ENCODE data around the gene EVC2. TPM values are rescaled to one million over a fixed set of nuclear protein-coding genes. Genes with fewer than 3 reads are reported as not detected.

EVC2 gene
- total and polyA plus RNA-seq, 10 of the 15 experiments (the other 5 are each of a cell fraction or from before 2014, with no cell fraction given): 0.34 to 10.4 (median 5.6) TPM

- TF ChIP-seq ZNF687 (IDR thresholded peaks at IDR 0.05): no peak
- no peak for TF ChIP-seq CHD1 (IDR thresholded peaks at IDR 0.05; ENCODE audit: low read depth, low read length)
- no peak for TF ChIP-seq FOS (IDR thresholded peaks at IDR 0.05; ENCODE audit: borderline replicate concordance, extremely low read depth, insufficient read length)
- no peak for TF ChIP-seq TBL1XR1 (IDR thresholded peaks at IDR 0.05; ENCODE audit: low read depth, low read length)
- no peak for TF ChIP-seq RAD51 (IDR thresholded peaks at IDR 0.05)
These were observed 141.8 kb downstream of the EVC2 start (continued) for GRCh38 chr4:5566526-5566925.

- no peak for TF ChIP-seq CEBPB (IDR thresholded peaks at IDR 0.05; ENCODE audit: borderline replicate concordance in 1 of 2, low read depth in 2 of 2, low read length in 2 of 2)
- no peak for TF ChIP-seq FOS (IDR thresholded peaks at IDR 0.05; ENCODE audit: borderline replicate concordance, extremely low read depth, insufficient read length)
- TF ChIP-seq MTA3 (IDR thresholded peaks at IDR 0.05; ENCODE audit: borderline replicate concordance, low read length): no peak
- no peak for TF ChIP-seq MYB (IDR thresholded peaks at IDR 0.05; ENCODE audit: borderline replicate concordance, low read depth, low read length)
- no peak for TF ChIP-seq ZBED1 (IDR thresholded peaks at IDR 0.05; ENCODE audit: borderline replicate concordance)
- TF ChIP-seq POLR2AphosphoS2 (IDR thresholded peaks at IDR 0.05; ENCODE audit: low read depth, low read length): no peak
- no peak for TF ChIP-seq IKZF1 (conservative IDR thresholded peaks at IDR 0.05)
- no peak for TF ChIP-seq HCFC1 (IDR thresholded peaks at IDR 0.05; ENCODE audit: low read length)
- WGBS (ENCODE audit: insufficient coverage, insufficient replicate concordance, low lambda C conversion rate, missing lambda C conversion rate): 12% methylated on average over 6 of the region's 6 CpGs
These were observed 144.5 kb downstream of the EVC2 start for GRCh38 chr4:5563856-5564255.

More at GRCh38 chr4:5563856-5564255, 144.5 kb downstream of the EVC2 start:
- Histone ChIP-seq H4K20me1 (ENCODE audit: control insufficient read depth, insufficient read depth) (no peaks in the 10 kb centered on the region), H3K27ac (ENCODE audit: control insufficient read depth, insufficient read depth) (no peak overlapping the region), H3K4me1 (ENCODE audit: control insufficient read depth, insufficient read depth, low read length) (no peaks in the 10 kb centered on the region), H2AFZ (ENCODE audit: control insufficient read depth, low read depth, low read length) (no peak overlapping the region), H3K36me3 (ENCODE audit: control insufficient read depth in 2 of 2, insufficient read depth in 2 of 2, low read length in 1 of 2) (no peaks in the 10 kb centered on the region), H3K79me2 (ENCODE audit: control insufficient read depth, insufficient read depth, low read length) (no peaks in the 10 kb centered on the region), H3K9me3 (replicated peaks; ENCODE audit: control insufficient read depth, insufficient read depth, low read length) (no peaks in the 10 kb centered on the region), H3K4me2 (ENCODE audit: control insufficient read depth, insufficient read depth) (no peak overlapping the region), H3K9ac (ENCODE audit: control insufficient read depth, insufficient read depth, low read length) (no peak overlapping the region), H3K27me3 (replicated peaks in 1 of 2; ENCODE audit: control insufficient read depth in 2 of 2, insufficient read depth in 2 of 2, low read length in 1 of 2) (no peaks in the 10 kb centered on the region), H3K4me3 (no peak overlapping the region)
- intact Hi-C loops (cut with micrococcal nuclease; ENCODE audit: unreplicated experiment) (no loop called here), in situ Hi-C loops (cut with MboI) (no loop called here)
- POLR2A ChIA-PET: no interaction called here
- RAD21 ChIA-PET (ENCODE audit: unreplicated experiment): no interaction called here
- ATAC-seq (no peak), DNase-seq (ENCODE audit: low read depth, low spot score) (no peak), FAIRE-seq (no peak)
- BruUV-seq (replicated peaks): no TSS peak
- SMC1A ChIA-PET (ENCODE audit: uncharacterized antibody, unreplicated experiment): no interaction called here
- CTCF ChIA-PET: no interaction called here

All from GM12878 (cell line).